HepG2 (cell line): Measurements from ENCODE around the gene IMP3. TPM values are rescaled to one million over a fixed set of nuclear protein-coding genes. Genes with fewer than 3 reads are reported as not detected.

Experiments used
- CBX5 ChIP-seq: sonication (generic); formaldehyde crosslinking; IDR thresholded peaks from 2 replicates; pipeline ENCODE4 v1.4.0; 2020; ENCODE audit warnings: missing genetic modification reagents, borderline replicate concordance
- CENPBD1 ChIP-seq: sonication (generic); formaldehyde crosslinking; IDR thresholded peaks from 2 replicates; pipeline ENCODE4 v1.8.0; 2022; ENCODE audit warnings: missing genetic modification reagents, low read depth, mild to moderate bottlenecking, borderline replicate concordance
- DBP ChIP-seq: sonication (generic); formaldehyde crosslinking; IDR thresholded peaks from 2 replicates; pipeline ENCODE4 v1.4.0; 2020; ENCODE audit warnings: missing genetic modification reagents; ENCODE audit errors: not compliant biosample characterization
- FOXJ3 ChIP-seq: sonication (generic); formaldehyde crosslinking; IDR thresholded peaks from 2 replicates; pipeline ENCODE4 v1.4.0; 2020; ENCODE audit warnings: missing genetic modification reagents, mild to moderate bottlenecking, borderline replicate concordance
- GATAD2A ChIP-seq: IDR thresholded peaks from 2 replicates; pipeline ENCODE4 v1.6.1; 2016
- HDAC1 ChIP-seq: sonication (generic); formaldehyde crosslinking; IDR thresholded peaks from 2 replicates; pipeline ENCODE4 v1.5.1; 2020; ENCODE audit warnings: mild to moderate bottlenecking, missing genetic modification reagents
- KAT8 ChIP-seq: IDR thresholded peaks from 2 replicates; pipeline ENCODE4 v1.6.1; 2016; ENCODE audit warnings: missing genetic modification reagents, missing compliant biosample characterization
- MTF1 ChIP-seq: sonication (generic); formaldehyde crosslinking; IDR thresholded peaks from 2 replicates; pipeline ENCODE4 v1.5.0; 2020; ENCODE audit warnings: missing genetic modification reagents
- NR2F6 ChIP-seq, 2 experiments: IDR thresholded peaks; 2 replicates each; pipeline ENCODE4 v1.6.1; 2016; ENCODE audit warnings: antibody characterized with exemption in 1 of 2, mild to moderate bottlenecking in 1 of 2
- SAP130 ChIP-seq: IDR thresholded peaks from 2 replicates; pipeline ENCODE4 v1.6.1; 2016; ENCODE audit warnings: low read depth
- SMC3 ChIP-seq: IDR thresholded peaks from 2 replicates; pipeline ENCODE4 v1.6.1; 2011; ENCODE audit warnings: low read length, improper control_type of control experiment
- SOX6 ChIP-seq, 2 experiments: fragments of 450-650 bp in 1 of 2; sonication (generic) in 1 of 2; formaldehyde crosslinking in 1 of 2; IDR thresholded peaks; 2 replicates each; pipeline versions ENCODE4 v1.4.0 to v1.6.1; 2017 to 2020; ENCODE audit warnings: antibody characterized with exemption in 1 of 2, mild to moderate bottlenecking in 1 of 2, missing genetic modification reagents in 1 of 2
- THAP9 ChIP-seq: sonication (generic); formaldehyde crosslinking; IDR thresholded peaks from 2 replicates; pipeline ENCODE4; 2020; ENCODE audit warnings: missing genetic modification reagents, mild to moderate bottlenecking, borderline replicate concordance
- ZBED4 ChIP-seq: sonication (generic); formaldehyde crosslinking; IDR thresholded peaks from 2 replicates; pipeline ENCODE4 v1.4.0; 2020; ENCODE audit warnings: missing genetic modification reagents, borderline replicate concordance
- ZNF225 ChIP-seq: sonication (generic); formaldehyde crosslinking; IDR thresholded peaks from 2 replicates; pipeline ENCODE4 v1.4.0; 2020; ENCODE audit warnings: mild to moderate bottlenecking, missing genetic modification reagents
- ZNF614 ChIP-seq: IDR thresholded peaks from 2 replicates; pipeline ENCODE4 v1.6.1; 2018; ENCODE audit warnings: missing biosample characterization, missing genetic modification reagents, inconsistent platforms, borderline replicate concordance
- polyA plus RNA-seq, 8 experiments: library from polyadenylated mRNA; depleted of rRNA in 3 of 8; stranded (reverse) in 7 of 8; unstranded in 1 of 8; fragments of >200 nt; fragmentation: Illumina TruSeq in 4 of 8; extraction: Trizol in 4 of 8; gene quantifications; 2 replicates each; pipeline versions ENCODE4 v1.2.1 to v1.2.3, GENCODE V29; 2011 to 2016; ENCODE audit warnings: low read depth in 4 of 8, missing spikeins in 1 of 8, mixed read lengths in 1 of 8; ENCODE audit not compliant: insufficient read depth in 1 of 8
- total RNA-seq, 5 experiments: library from RNA; depleted of rRNA; stranded (reverse); fragments of >200 nt; fragmentation: Illumina TruSeq; extraction: Trizol; gene quantifications; 2 replicates each; pipeline ENCODE4 v1.2.3, GENCODE V29; 2016; ENCODE audit warnings: low read depth in 1 of 5
- TF ChIP-seq, protein P1 (sequence below): sonication (generic); formaldehyde crosslinking; IDR thresholded peaks from 2 replicates; pipeline ENCODE4 v1.8.0; 2022; ENCODE audit warnings: mild to moderate bottlenecking, missing genetic modification reagents, borderline replicate concordance
- TF ChIP-seq, protein P2 (sequence below): IDR thresholded peaks from 2 replicates; pipeline ENCODE4 v1.6.1; 2016; ENCODE audit warnings: mild to moderate bottlenecking, missing biosample characterization, missing genetic modification reagents

IMP3 gene
- total and polyA plus RNA-seq, 2 of the 13 experiments (the other 11 are each of a cell fraction or from before 2014, with no cell fraction given) = 38.3 to 143 TPM

GRCh38 chr15:75625542-75626347, 14.3 kb downstream of the IMP3 start, which contains the start of gene SNUPN (continued):
- no peak for TF ChIP-seq NR2F6 (IDR thresholded peaks at IDR 0.05)
- TF ChIP-seq NR2F6 (CRISPR knock-in tag; IDR thresholded peaks at IDR 0.05) = peak; percentile 20; the same call in 1 of the 2 replicates
- no peak for TF ChIP-seq ZNF225 (CRISPR knock-in tag)
- TF ChIP-seq CENPBD1 (CRISPR knock-in tag) = no peak
- TF ChIP-seq SMC3 = no peak
- TF ChIP-seq DBP = no peak
- peak; percentile 54; the same call in 1 of the 2 replicates for TF ChIP-seq ZBED4 (CRISPR knock-in tag)
- TF ChIP-seq, protein P1, sequence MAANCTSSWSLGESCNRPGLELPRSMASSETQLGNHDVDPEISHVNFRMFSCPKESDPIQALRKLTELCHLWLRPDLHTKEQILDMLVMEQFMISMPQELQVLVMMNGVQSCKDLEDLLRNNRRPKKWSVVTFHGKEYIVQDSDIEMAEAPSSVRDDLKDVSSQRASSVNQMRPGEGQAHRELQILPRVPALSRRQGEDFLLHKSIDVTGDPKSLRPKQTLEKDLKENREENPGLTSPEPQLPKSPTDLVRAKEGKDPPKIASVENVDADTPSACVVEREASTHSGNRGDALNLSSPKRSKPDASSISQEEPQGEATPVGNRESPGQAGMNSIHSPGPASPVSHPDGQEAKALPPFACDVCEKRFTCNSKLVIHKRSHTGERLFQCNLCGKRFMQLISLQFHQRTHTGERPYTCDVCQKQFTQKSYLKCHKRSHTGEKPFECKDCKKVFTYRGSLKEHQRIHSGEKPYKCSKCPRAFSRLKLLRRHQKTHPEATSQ = no peak
- TF ChIP-seq, protein P2, sequence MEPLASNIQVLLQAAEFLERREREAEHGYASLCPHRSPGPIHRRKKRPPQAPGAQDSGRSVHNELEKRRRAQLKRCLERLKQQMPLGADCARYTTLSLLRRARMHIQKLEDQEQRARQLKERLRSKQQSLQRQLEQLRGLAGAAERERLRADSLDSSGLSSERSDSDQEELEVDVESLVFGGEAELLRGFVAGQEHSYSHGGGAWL = peak; percentile 81
- peak; percentile 63; the same call in 1 of the 2 replicates for TF ChIP-seq ZNF614 (CRISPR knock-in tag)
- TF ChIP-seq THAP9 = peak; percentile 75; the same call in 1 of the 2 replicates
- TF ChIP-seq CBX5 (CRISPR knock-in tag) = peak; percentile 74; the same call in 1 of the 2 replicates
- TF ChIP-seq FOXJ3 (CRISPR knock-in tag) = peak; percentile 53; the same call in 1 of the 2 replicates
- peak; percentile 89 for TF ChIP-seq KAT8 (CRISPR knock-in tag)
- TF ChIP-seq HDAC1 = peak; percentile 87
- no peak for TF ChIP-seq MTF1
- TF ChIP-seq GATAD2A (CRISPR knock-in tag) = peak; percentile 51; the same call in 1 of the 2 replicates
- TF ChIP-seq SOX6 (IDR thresholded peaks at IDR 0.05) = no peak
- peak; percentile 65; the same call in 1 of the 2 replicates for TF ChIP-seq SOX6 (CRISPR knock-in tag; IDR thresholded peaks at IDR 0.05)
- TF ChIP-seq SAP130 (CRISPR knock-in tag) = peak; percentile 86
